Activated T-cell treated with anti-CD3 and anti-CD28 coated beads for 1 hour (primary cell): ENCODE data around the gene TBCE.

Experiments used
- DNase-seq: peaks from one replicate; pipeline ENCODE4 v3.0.0-alpha.2; 2020; ENCODE audit warnings: low read depth

TBCE gene

DNA sequence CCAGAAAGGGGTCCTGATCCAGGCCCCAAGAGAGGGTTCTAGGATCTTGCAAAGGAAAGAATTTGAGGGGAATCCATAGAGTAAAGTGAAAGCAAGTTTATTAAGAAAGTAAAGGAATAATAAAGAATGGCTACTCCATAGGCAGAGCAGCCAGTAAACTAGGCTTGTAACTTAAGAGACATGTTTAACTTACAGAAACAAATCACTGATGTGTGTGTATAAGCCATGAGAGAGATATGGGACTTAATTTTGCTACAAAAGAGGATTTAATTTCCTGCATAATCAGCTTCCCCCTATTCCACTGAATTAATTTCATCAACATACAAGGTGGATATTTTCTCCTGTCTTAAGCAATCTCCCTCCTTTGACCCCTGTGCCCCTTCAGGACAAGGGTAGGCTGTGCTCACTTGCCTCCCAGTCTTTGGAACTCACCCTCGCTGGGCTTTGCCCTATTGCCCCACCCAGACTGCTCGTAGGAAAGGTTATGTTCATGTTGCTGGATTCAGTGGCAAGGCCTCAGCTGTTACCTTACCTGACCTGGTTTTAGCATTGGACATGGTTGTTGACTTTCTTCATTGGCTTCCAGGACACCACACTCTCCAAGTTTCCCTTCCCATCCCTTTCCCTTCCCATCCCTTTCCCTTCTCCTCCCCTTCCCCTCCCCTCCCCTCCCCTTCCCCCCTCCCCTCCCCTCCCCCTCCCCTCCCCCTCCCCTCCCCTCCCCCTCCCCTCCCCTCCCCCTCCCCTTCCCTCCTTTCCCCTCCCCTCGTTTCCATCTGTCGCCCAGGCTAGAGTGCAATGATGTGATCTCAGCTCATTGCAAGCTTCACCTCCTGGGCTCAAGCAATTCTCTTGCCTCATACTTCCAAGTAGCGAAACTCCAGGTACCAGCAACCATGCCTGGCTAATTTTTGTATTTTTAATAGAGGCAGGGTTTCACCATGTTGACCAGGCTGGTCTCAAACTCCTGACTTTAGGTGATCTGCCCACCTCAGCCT lies 44.6 kb downstream of the TBCE start:
- no peak for DNase-seq

DNA sequence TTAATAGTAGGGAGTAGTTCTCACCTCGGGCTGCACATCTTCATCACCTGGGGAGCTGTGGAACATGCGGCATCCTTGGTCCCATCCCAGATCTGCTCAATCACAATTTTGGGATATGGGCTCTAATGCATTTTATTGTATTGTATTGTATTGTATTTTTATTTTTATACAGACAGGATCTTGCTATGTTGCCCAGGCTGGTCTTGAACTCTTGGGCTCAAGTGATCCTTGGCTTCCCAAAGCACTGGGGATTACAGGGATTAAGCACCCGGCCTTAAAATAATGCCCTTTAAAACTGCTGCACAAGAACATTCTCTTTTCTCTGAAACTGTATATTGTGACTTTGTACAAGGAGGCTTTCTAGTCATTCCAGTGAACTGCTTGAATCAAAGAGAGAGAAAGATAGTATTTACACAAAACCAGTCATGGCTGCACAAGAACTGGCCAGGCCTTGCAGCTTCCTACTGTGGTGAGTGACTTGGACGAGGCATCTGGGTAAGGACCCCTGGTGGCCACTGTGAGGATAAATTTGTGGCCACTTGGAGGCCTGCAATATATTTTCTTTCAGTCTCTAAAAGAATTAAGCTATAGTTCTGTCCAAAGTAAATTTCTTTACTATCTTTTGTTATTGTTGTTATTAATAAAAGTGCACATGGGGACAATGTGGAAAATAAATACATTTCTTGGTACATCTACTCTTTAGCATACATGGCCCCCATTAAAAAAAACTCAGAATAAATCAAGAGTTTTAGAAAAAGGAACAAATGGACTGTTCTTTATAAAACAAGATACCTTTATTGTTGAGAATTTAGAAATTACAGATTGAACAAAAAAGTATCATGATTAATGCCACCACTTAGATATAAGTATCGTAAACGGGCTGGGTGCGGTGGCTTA lies 48.0 kb downstream of the TBCE start:
- DNase-seq, result peak; percentile 42

DNA sequence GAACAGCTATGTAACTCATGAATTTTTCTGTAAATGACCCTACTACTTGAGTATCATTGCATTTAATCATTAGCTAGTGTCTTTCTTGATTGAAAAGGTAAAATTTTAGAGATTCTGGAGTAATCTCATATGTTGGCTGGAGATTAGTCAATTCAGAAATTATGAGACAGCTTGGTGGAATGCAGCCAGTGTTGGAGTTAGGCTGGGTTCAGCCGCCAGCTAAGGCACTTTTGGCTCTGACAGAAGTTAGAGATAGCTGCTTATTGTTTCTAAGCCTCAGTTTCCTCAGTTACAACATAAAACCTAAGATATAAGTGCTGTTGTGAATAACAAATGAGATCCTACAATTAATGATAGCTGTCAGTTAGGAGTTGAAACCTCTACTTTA lies 49.4 kb downstream of the TBCE start:
- no peak for DNase-seq

DNA sequence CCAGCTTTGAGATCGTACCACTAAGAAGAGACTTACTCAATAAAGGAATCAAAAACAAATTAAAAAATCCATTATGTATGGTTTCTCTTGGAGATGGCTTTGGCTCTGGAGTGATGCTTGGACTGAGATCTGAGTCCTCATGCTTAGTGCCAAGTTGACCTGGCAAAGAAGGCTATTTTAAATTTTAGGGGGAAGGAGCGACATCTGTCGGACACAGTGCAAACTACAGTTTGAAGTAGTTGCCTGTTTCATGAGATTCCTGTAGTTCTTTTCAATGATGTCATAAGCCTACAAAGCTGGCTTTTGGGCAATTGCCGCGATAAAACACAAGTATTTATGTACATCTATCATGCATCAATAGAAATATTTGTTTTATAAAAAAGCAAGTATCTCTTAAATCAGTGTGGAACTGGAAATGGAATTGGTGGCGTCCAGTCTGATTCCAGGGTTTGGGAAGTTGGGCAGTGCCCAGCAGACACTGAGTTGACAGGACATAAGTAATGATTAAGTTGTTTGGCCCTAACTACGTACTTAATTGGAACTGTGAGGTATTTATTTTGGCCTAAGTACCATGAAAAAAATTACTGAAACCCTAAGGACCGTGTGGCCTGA lies 50.0 kb downstream of the TBCE start:
- peak; percentile 38 for DNase-seq

DNA sequence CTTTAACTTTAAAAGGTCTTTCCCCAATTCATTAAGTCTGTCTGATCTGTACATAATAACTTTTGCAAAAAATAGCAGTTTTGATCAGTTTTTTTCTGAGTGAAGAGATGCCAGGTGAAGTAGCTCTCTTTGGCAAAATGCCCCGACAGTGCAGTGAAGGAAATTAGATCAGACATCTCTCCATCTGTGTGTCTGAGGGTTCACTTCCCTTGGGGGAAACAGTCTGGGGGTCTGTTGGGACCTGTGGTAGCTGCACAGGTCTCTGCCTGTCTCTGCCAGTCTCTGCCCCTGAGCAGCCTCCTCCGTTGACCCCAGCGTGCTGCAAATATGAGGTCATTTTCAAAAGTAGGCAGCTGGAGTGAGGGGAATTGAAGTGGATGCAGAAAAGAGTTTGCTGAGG lies 54.5 kb downstream of the TBCE start:
- no peak for DNase-seq

DNA sequence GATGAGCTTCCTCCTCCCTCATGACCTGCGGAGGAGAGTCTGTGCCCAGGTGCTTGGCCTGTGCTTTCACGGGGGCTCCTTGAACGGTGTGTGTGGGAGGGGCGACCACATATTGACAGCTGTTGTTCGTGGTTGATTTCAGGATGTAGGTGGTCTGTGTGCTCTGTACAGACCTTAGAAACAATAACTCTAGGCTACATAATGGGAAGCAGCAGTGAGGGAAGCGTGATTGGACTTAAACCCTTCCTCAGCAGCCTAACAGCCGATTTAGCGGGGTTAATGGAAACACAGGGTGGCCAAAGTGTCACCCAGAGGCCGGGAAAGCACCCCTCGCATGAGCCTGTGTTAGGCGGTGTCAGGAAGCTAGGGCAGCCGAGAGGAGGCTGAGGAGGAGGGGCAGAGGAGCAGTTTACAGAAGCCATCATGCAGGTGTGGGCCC lies 56.0 kb downstream of the TBCE start:
- DNase-seq, result peak; percentile 4

DNA sequence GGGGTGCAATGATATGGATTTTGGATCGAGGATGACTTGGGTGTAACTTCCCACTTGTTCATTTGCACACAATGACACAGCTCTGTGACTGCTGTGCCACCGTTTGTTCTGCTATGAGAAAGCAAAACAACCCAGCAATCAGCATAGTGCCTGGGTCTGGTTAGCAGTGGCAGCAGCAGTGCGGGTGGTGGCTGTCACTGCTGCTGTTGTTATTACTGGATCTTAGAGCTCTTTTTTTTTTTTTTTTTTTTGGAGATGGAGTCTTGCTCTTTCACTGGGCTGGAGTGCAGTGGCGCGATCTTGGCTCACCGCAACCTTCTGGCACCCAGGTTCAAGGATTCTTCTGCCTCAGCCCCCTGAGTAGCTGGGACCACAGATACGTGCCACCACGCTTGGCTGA lies 56.9 kb downstream of the TBCE start:
- no peak for DNase-seq

DNA sequence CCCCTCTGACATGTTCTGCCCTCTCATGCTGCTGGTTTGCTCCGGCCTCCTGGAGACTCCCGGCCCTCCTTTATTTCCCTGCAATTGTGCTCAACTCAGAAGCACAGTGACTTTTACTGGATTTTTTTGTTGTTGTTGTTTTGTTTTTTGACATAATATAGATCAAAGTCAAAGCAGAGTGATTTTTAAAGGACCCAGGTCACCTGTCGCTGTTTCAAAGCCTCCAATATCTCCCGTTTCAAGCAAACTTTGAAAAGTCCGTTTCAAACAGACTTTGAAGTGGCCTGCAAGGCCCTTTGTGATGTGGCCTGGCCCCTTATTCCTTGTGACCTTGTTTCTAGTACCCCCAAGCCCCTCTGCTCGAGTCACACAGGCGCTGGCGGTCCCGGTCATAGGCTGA lies 58.1 kb downstream of the TBCE start:
- no peak for DNase-seq

DNA sequence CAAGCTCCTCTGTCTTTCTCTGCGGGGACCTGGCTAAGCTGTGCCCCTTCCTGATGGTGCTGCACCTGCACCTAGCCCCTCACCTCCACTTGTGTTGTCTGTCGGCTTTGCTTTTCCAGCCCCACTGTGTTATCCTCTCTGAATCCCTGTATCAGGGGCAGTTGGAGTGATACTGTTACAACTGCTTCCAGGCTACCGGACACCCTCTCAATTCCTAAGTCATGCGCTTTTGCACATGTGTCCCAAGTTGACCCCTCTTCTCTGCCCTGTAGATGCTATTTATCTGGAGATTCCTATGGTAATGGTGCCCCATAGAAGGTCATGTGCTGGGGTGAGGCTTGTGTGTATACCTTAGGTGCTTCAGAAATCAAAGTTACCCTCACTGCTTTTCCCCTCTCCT lies 58.9 kb downstream of the TBCE start:
- no peak for DNase-seq

DNA sequence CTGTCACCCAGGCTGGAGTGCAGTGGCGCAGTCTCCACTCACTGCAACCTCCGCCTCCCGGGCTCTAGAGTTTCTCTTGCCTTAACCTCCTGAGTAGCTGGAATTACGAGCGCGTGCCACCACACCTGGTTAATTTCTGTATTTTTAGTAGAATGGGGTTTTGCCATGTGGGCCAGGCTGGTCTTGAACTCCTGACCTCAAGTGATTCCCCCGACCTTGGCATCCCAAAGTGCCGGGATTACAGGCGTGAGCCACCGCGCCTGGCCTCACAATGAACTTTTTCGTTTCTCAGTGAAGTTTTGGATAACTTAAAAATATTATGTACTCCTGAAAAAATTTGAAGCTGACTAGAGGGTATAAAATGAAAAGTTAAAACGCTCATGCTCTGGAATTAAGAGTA lies 59.5 kb downstream of the TBCE start:
- DNase-seq, result no peak

DNA sequence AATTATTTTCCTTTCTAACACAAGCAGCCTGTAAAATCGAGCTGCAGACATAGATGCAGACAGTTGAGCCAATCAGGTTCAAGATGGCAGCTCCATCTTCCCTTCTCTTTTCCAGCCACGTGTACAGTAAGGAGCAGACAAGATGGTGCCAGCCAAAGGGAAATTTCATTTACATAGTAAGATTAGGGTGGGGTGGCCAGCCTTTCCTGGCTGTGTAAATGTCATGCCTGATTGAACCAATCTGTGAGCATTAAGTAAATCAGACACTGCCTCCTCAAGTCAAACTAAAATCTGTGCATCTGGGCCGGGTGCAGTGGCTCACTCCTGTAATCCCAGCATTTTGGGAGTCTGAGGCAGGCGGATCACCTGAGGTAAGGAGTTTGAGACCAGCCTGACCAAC lies 60.2 kb downstream of the TBCE start:
- DNase-seq, result no peak

DNA sequence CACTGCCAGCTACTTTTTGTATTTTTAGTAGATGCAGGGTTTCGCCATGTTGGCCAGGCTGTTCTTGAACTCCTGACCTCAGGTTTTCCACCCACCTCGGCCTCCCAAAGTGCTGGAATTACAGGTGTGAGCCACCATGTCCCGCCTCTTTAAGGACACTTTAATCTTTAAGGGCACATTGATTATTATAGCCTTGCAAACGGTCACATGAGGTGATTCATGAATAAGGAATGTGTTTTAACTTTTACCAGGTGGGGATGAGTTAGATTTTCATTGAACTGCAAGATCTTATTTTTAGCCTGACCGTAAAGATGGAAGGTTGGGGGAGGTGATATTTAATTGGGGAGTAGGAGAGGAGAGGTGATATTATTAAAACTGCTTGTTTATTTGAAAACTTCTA lies 61.9 kb downstream of the TBCE start:
- no peak for DNase-seq

DNA sequence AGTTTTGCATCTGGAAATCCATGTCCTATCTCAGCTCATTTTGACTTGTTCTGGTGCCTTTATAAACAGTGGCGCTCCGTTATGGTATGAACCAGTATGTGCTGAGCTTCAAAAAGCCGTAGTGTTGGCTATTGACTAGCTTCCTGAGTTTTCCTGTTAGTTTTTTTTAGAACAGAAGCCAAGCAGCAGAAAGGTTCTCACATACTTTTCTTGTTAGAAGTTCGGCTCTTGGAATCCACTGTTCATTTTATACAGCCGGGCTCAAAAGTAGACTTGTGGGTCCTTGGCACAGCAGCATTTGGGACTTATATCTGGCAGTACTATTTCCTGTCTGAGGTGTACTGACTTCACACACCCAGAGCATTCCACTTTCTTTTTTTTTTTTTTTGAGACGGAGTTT lies 63.8 kb downstream of the TBCE start:
- no peak for DNase-seq

DNA sequence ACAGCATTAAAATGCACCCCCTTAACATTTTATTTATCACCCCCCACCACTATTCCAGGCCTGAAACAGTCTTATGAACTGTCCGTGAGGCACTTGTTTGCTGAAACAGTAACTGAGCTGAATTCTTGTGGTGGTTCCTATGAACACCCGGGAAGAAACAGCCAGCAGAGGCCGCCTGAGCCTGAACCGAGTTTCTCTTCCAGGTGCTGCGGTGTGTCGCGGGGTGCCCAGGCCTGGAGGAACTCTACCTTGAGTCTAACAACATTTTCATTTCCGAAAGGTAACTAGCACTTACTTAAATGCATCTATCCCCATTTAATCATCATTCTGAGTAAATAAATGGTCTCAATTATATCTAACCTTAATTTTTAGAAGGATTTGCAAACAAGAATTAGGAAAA lies 66.8 kb downstream of the TBCE start:
- DNase-seq, result no peak

DNA sequence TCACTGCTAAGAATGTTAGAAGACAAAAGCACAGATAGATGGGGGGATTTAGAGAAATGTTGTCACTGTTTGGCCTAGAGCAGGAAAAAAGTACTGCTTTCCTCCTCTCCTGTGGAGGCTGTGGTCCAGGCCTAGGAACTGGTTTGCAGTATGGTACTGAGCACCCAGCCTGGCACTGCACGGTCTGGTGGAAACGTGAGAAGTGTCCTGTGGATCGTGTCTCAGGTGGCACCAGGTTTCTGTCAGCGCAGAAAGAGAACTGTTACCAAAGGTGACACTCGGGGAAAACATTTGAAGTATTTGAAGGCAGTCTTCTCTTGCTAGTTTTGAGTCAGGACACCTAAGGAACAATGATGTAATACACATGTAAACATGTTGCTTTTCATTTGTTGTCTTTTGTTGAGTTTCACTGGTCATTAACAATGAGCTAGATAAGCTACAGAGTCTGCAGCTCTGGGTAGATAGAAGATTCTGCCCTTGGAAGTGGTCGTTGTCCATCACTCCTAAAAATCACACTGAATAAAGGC lies 74.0 kb downstream of the TBCE start:
- DNase-seq, result no peak

DNA sequence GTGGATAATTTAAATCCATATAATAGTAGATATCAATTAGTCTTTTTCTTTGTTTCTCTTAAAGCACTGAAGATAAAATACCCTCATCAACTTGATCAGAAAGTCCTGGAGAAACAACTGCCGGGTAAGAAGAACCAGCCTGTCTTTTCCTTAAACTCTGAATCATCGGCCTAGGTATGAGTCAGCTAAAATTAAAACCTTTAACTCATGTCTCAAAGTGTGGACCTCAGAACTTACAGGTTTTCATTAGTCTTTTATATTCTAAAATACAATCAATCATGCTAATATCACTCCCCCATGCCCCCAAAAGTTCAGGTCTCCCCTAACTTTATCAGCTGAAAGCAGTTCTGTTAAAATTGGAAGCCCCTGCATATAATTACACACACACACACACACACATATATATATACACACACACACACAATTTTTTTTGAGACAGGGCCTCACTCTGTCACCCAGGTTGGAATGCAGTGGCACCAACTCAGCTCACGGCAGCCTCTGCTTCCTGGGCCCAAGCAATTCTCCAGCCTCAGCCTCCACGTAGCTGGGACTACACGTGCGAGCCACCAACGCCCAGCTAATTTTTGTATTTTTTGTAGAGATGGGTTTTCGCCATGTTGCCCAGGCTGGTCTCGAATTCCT lies 75.7 kb downstream of the TBCE start:
- no peak for DNase-seq

DNA sequence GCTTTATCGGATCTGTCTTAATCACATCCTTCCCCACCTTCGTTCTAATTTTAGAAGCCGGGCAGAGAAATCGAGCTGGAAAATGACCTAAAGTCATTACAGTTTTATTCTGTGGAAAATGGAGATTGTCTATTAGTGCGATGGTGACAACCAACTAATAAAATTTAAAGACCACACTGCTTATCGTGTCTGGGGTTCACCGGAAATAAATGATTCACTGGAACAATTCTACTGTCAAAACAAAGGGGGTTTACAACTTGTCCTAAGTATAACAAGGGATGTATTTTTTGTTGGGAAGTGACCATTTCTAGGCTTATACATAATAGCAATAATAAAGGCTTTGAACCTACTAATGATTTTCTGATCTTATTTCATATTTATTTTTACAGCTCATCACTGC lies 81.4 kb downstream of the TBCE start:
- DNase-seq, result no peak

DNA sequence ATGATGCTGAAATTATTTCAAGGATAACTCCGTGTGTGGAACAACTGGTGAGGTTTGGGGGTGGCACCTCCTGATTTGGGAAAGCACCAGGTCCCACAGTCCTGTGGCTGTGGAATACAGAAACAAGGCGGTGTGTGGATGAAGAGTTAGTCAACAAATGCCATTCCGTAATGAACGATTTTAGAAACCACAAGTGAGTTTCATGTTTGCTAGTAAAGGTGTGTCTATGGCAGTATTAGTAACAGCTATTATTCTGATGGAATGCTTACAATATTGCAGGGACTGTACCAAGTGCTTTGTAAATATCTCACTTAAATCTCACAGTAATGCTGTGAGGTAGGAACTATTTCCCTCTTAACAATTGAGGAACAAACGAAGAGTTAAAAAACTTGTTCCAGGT lies 83.2 kb downstream of the TBCE start:
- no peak for DNase-seq

DNA sequence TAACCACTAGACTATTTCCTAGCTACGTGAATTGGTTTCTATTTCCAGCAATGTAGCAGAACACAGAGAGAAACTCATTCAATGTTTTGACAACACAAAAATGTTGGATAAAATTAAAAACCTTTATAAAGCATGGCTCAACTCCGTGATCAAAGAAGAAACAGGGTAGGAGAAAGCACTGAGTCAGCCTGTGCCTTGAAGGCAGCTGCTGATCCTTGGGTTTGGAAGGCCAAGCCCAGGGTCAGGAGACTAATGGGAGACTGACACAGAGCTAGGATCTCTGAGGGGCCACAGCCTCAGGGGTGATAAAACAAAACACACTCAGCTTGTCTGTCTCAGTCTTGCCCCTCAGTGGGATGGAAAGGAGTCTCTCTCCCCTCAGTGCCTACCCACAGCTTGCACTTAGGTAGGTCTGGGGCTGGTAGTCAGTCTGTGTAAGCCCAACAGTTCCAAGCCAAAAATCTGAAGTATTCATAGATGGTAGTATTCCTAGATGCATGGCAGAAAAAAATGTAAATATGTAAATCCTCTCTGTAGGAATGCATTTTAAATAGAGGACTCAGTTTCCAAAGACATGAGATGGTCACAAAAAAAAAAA lies 83.8 kb downstream of the TBCE start:
- DNase-seq, result no peak

DNA sequence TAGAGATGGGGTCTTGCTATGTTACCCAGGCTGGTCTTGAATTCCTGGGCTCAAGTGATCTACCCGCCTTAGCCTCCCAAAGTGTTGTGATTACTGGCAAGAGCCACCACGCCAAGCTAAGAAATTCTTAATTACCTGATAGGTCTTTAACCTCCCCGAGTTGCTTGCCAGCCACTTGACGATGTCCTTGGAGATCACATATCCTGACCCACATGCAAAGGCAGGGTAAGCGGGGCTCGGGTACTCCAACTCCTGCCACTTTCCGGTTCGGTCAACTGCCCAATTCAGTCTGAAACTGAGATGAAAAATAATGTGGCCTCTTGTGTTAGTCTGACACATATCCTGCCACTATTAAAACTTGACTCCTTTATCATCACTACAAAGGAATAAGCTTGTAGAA lies 86.8 kb downstream of the TBCE start:
- no peak for DNase-seq

DNA sequence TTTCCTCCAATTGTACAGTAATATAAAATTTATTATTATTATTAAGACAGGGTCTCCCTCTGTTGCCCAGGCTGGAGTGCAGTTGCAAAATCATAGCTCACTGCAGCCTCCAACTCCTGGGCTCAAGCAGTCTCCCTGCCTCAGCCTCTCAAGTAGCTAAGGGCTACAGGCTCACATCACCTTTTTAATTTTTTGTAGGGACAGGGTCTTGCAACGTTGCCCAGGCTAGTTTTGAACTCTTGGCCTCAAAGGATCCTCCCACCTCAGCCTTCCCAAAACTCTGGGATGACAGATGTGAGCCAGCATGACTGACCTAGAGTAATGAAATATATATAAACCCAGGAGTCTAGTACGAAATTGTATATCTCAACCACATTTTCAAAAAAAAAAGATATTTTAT lies 87.9 kb downstream of the TBCE start:
- DNase-seq, result no peak
